Measurements from ENCODE around the gene LCE2B.
"Not testable (repeated sequence)": the region's sequence is repeated elsewhere in the genome, so short reads cannot be mapped to it uniquely, and the experiment has no call there.

The LCE2B gene

GRCh38 chr1:152685823-152686222 is at the start of gene LCE2B:
TSS of gene LCE2B (plus strand) at chr1:152686123. CDS start at chr1:152686844, 721 bp downstream.
- not testable (repeated sequence) for H3K36me3 ChIP-seq (replicated peaks; ENCODE audit: insufficient read depth, low read length); DNase-seq; H3K27me3 ChIP-seq (replicated peaks; ENCODE audit: insufficient read depth, low read length); H3F3A ChIP-seq (ENCODE audit: insufficient read depth, low read length); H3K4me2 ChIP-seq (ENCODE audit: low read depth, low read length); H3K79me2 ChIP-seq (ENCODE audit: low read length); H3K9ac ChIP-seq (ENCODE audit: low read length); H2AFZ ChIP-seq (ENCODE audit: low read length); H3K4me3 ChIP-seq (ENCODE audit: low read length); H3K9me3 ChIP-seq (replicated peaks; ENCODE audit: insufficient read depth, low read length); H3K27ac ChIP-seq (ENCODE audit: low read length); H3K4me1 ChIP-seq (ENCODE audit: low read length); H3K9me2 ChIP-seq (replicated peaks; ENCODE audit: insufficient read depth, low read length); H4K20me1 ChIP-seq (ENCODE audit: insufficient read depth, low read length)

- H3K9ac ChIP-seq (ENCODE audit: low read length): no peak overlapping the region
- no peak overlapping the region for H2AFZ ChIP-seq (ENCODE audit: low read length)
- H3K4me2 ChIP-seq (ENCODE audit: low read depth, low read length): no peak overlapping the region
- H3K4me3 ChIP-seq (ENCODE audit: low read length): no peak overlapping the region
- no peaks in the 10 kb centered on the region for H3K4me1 ChIP-seq (ENCODE audit: low read length)
- no peaks in the 10 kb centered on the region for H3K79me2 ChIP-seq (ENCODE audit: low read length)
- no peaks in the 10 kb centered on the region for H4K20me1 ChIP-seq (ENCODE audit: insufficient read depth, low read length)
- no peaks in the 10 kb centered on the region for H3K9me3 ChIP-seq (replicated peaks; ENCODE audit: insufficient read depth, low read length)
- no peaks in the 10 kb centered on the region for H3F3A ChIP-seq (ENCODE audit: insufficient read depth, low read length)
- no peaks in the 10 kb centered on the region for H3K9me2 ChIP-seq (replicated peaks; ENCODE audit: insufficient read depth, low read length)
- no peaks in the 10 kb centered on the region for H3K36me3 ChIP-seq (replicated peaks; ENCODE audit: insufficient read depth, low read length)
- DNase-seq: no peak
- no peaks in the 10 kb centered on the region for H3K27me3 ChIP-seq (replicated peaks; ENCODE audit: insufficient read depth, low read length)
- TF ChIP-seq EZH2 (optimal IDR thresholded peaks at IDR 0.05; ENCODE audit: low read depth, low read length): no peak
- TF ChIP-seq CTCF (IDR thresholded peaks at IDR 0.05; ENCODE audit: low read length): no peak
- no peak for TF ChIP-seq EZH2phosphoT487 (IDR thresholded peaks at IDR 0.05; ENCODE audit: low read length)
- no peak overlapping the region for H3K27ac ChIP-seq (ENCODE audit: low read length)
These were observed 45.6 kb upstream of the LCE2B start for GRCh38 chr1:152640351-152640750.

- DNase-seq: no peak
- Histone ChIP-seq H3F3A (ENCODE audit: insufficient read depth, low read length) (no peaks in the 10 kb centered on the region), H3K4me3 (ENCODE audit: low read length) (no peak overlapping the region), H3K27me3 (replicated peaks; ENCODE audit: insufficient read depth, low read length) (no peaks in the 10 kb centered on the region), H3K4me2 (ENCODE audit: low read depth, low read length) (no peak overlapping the region), H4K20me1 (ENCODE audit: insufficient read depth, low read length) (no peaks in the 10 kb centered on the region), H3K27ac (ENCODE audit: low read length) (no peak overlapping the region), H3K36me3 (replicated peaks; ENCODE audit: insufficient read depth, low read length) (no peaks in the 10 kb centered on the region), H3K9me3 (replicated peaks; ENCODE audit: insufficient read depth, low read length) (no peaks in the 10 kb centered on the region), H2AFZ (ENCODE audit: low read length) (no peak overlapping the region), H3K4me1 (ENCODE audit: low read length) (no peaks in the 10 kb centered on the region), H3K79me2 (ENCODE audit: low read length) (no peaks in the 10 kb centered on the region), H3K9me2 (replicated peaks; ENCODE audit: insufficient read depth, low read length) (no peaks in the 10 kb centered on the region), H3K9ac (ENCODE audit: low read length) (no peak overlapping the region)
- TF ChIP-seq CTCF (IDR thresholded peaks at IDR 0.05; ENCODE audit: low read length) (no peak), EZH2phosphoT487 (IDR thresholded peaks at IDR 0.05; ENCODE audit: low read length) (no peak), EZH2 (optimal IDR thresholded peaks at IDR 0.05; ENCODE audit: low read depth, low read length) (no peak)
These were observed 42.0 kb upstream of the LCE2B start for GRCh38 chr1:152643945-152644344.

- Histone ChIP-seq H3K27me3 (replicated peaks; ENCODE audit: insufficient read depth, low read length) (no peaks in the 10 kb centered on the region), H3K9ac (ENCODE audit: low read length) (no peak overlapping the region), H3K36me3 (replicated peaks; ENCODE audit: insufficient read depth, low read length) (no peaks in the 10 kb centered on the region), H3K27ac (ENCODE audit: low read length) (no peak overlapping the region), H3K4me3 (ENCODE audit: low read length) (no peak overlapping the region), H3F3A (ENCODE audit: insufficient read depth, low read length) (no peaks in the 10 kb centered on the region), H3K9me3 (replicated peaks; ENCODE audit: insufficient read depth, low read length) (no peaks in the 10 kb centered on the region), H3K4me2 (ENCODE audit: low read depth, low read length) (no peak overlapping the region), H3K9me2 (replicated peaks; ENCODE audit: insufficient read depth, low read length) (no peaks in the 10 kb centered on the region), H3K4me1 (ENCODE audit: low read length) (no peaks in the 10 kb centered on the region), H4K20me1 (ENCODE audit: insufficient read depth, low read length) (no peaks in the 10 kb centered on the region), H2AFZ (ENCODE audit: low read length) (no peak overlapping the region), H3K79me2 (ENCODE audit: low read length) (no peaks in the 10 kb centered on the region)
- no peak for DNase-seq
- no peak for TF ChIP-seq EZH2phosphoT487 (IDR thresholded peaks at IDR 0.05; ENCODE audit: low read length)
- no peak for TF ChIP-seq EZH2 (optimal IDR thresholded peaks at IDR 0.05; ENCODE audit: low read depth, low read length)
- TF ChIP-seq CTCF (IDR thresholded peaks at IDR 0.05; ENCODE audit: low read length): no peak
These were observed 40.8 kb upstream of the LCE2B start for GRCh38 chr1:152645146-152645545.
